ENCODE measurements around the gene RBMS1. TPM values are rescaled to one million over a fixed set of nuclear protein-coding genes. Genes with fewer than 3 reads are reported as not detected.

Gene RBMS1
- total RNA-seq, 1 experiment from 2014 or later: 38.8 TPM

- Histone ChIP-seq H3K36me3 (ENCODE audit: low read depth, low read length) (no peaks in the 10 kb centered on the region), H3K4me3 (ENCODE audit: low read length) (no peak overlapping the region), H3K27ac (ENCODE audit: low read length) (no peak overlapping the region), H3K27me3 (ENCODE audit: low read length) (no peaks in the 10 kb centered on the region), H3F3A (ENCODE audit: low read length, unreplicated experiment) (no peaks in the 10 kb centered on the region), H3K9ac (ENCODE audit: low read length) (no peak overlapping the region), H3K4me2 (ENCODE audit: low read length) (no peak overlapping the region), H3K9me2 (replicated peaks; ENCODE audit: low read length) (no peaks in the 10 kb centered on the region), H3K4me1 (ENCODE audit: insufficient read depth, low read length) (peaks cover 7% of the 10 kb centered on the region; the same call in 1 of the 2 replicates), H3K9me3 (ENCODE audit: low read length) (no peaks in the 10 kb centered on the region), H3K79me2 (ENCODE audit: low read length) (no peaks in the 10 kb centered on the region), H2AFZ (ENCODE audit: low read length) (no peak overlapping the region), H4K20me1 (ENCODE audit: low read length) (no peaks in the 10 kb centered on the region)
- no peak for ATAC-seq
- POLR2A ChIA-PET (ENCODE audit: unreplicated experiment): no interaction called here
- no TSS peak for BruUV-seq (replicated peaks)
- TF ChIP-seq EZH2phosphoT487 (IDR thresholded peaks at IDR 0.05; ENCODE audit: borderline replicate concordance, low read length) (no peak), EZH2 (IDR thresholded peaks at IDR 0.05; ENCODE audit: low read length, unreplicated experiment) (no peak), CTCF (conservative IDR thresholded peaks at IDR 0.05; ENCODE audit: low read depth, low read length) (no peak)
- intact Hi-C loops (cut with micrococcal nuclease): no loop called here
- CTCF ChIA-PET: no interaction called here
- no peak for DNase-seq
Observed at GRCh38 chr2:160507464-160507863, 13.9 kb upstream of the RBMS1 start.

DNA sequence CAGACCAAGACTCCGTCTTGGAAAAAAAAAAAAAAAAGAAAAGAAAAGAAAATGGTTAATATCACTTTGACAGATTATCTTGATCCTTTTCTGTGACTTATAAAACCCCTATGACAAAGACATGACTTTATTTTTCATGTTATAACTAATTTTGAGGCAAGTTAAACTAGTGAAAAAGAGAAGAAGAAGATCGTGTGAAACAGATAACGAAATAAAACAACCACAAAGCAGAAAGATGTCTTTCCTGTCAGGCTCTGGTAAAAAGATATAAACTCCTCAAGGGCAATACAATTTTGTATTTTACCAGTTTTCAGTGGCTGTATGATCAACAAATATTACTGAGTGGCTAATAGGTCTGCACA lies 13.4 kb upstream of the RBMS1 start:
- no peak for DNase-seq
- H2AFZ ChIP-seq (ENCODE audit: low read length): no peak overlapping the region
- no peak for ATAC-seq
- BruUV-seq (replicated peaks): no TSS peak
- H3K4me2 ChIP-seq (ENCODE audit: low read length): no peak overlapping the region
- H3K4me3 ChIP-seq (ENCODE audit: low read length): no peak overlapping the region
- no peak overlapping the region for H3K9ac ChIP-seq (ENCODE audit: low read length)
- H4K20me1 ChIP-seq (ENCODE audit: low read length): no peaks in the 10 kb centered on the region
- CTCF ChIA-PET: no interaction called here
- no peaks in the 10 kb centered on the region for H3F3A ChIP-seq (ENCODE audit: low read length, unreplicated experiment)
- TF ChIP-seq EZH2phosphoT487 (IDR thresholded peaks at IDR 0.05; ENCODE audit: borderline replicate concordance, low read length): no peak
- TF ChIP-seq EZH2 (IDR thresholded peaks at IDR 0.05; ENCODE audit: low read length, unreplicated experiment): no peak
- TF ChIP-seq CTCF (conservative IDR thresholded peaks at IDR 0.05; ENCODE audit: low read depth, low read length): no peak
- H3K27me3 ChIP-seq (ENCODE audit: low read length): no peaks in the 10 kb centered on the region
- no peaks in the 10 kb centered on the region for H3K79me2 ChIP-seq (ENCODE audit: low read length)
- H3K9me2 ChIP-seq (replicated peaks; ENCODE audit: low read length): no peaks in the 10 kb centered on the region
- no peak overlapping the region for H3K27ac ChIP-seq (ENCODE audit: low read length)
- peaks cover 7% of the 10 kb centered on the region; the same call in 1 of the 2 replicates for H3K4me1 ChIP-seq (ENCODE audit: insufficient read depth, low read length)
- intact Hi-C loops (cut with micrococcal nuclease): no loop called here
- POLR2A ChIA-PET (ENCODE audit: unreplicated experiment): no interaction called here
- no peaks in the 10 kb centered on the region for H3K36me3 ChIP-seq (ENCODE audit: low read depth, low read length)
- H3K9me3 ChIP-seq (ENCODE audit: low read length): no peaks in the 10 kb centered on the region

- no TSS peak for BruUV-seq (replicated peaks)
- no peak overlapping the region for H3K27ac ChIP-seq (ENCODE audit: low read length)
- POLR2A ChIA-PET (ENCODE audit: unreplicated experiment): no interaction called here
Observed at GRCh38 chr2:160506371-160507045, 12.9 kb upstream of the RBMS1 start.

More at GRCh38 chr2:160506371-160507045, 12.9 kb upstream of the RBMS1 start:
- no peak overlapping the region for H3K9ac ChIP-seq (ENCODE audit: low read length)
- H3K4me2 ChIP-seq (ENCODE audit: low read length): no peak overlapping the region
- H2AFZ ChIP-seq (ENCODE audit: low read length): no peak overlapping the region
- no peaks in the 10 kb centered on the region for H3K27me3 ChIP-seq (ENCODE audit: low read length)
- peaks cover 7% of the 10 kb centered on the region; the same call in 1 of the 2 replicates for H3K4me1 ChIP-seq (ENCODE audit: insufficient read depth, low read length)
- H3K9me3 ChIP-seq (ENCODE audit: low read length): no peaks in the 10 kb centered on the region
- no peak for DNase-seq
- CTCF ChIA-PET: no interaction called here
- no peaks in the 10 kb centered on the region for H3K79me2 ChIP-seq (ENCODE audit: low read length)
- no peaks in the 10 kb centered on the region for H3K36me3 ChIP-seq (ENCODE audit: low read depth, low read length)
- H3K9me2 ChIP-seq (replicated peaks; ENCODE audit: low read length): no peaks in the 10 kb centered on the region
- ATAC-seq: no peak
- no peaks in the 10 kb centered on the region for H4K20me1 ChIP-seq (ENCODE audit: low read length)
- H3K4me3 ChIP-seq (ENCODE audit: low read length): no peak overlapping the region
- no peak for TF ChIP-seq EZH2phosphoT487 (IDR thresholded peaks at IDR 0.05; ENCODE audit: borderline replicate concordance, low read length)
- TF ChIP-seq CTCF (conservative IDR thresholded peaks at IDR 0.05; ENCODE audit: low read depth, low read length): no peak
- no peak for TF ChIP-seq EZH2 (IDR thresholded peaks at IDR 0.05; ENCODE audit: low read length, unreplicated experiment)
- intact Hi-C loops (cut with micrococcal nuclease): no loop called here
- no peaks in the 10 kb centered on the region for H3F3A ChIP-seq (ENCODE audit: low read length, unreplicated experiment)
